Progenitor cell of endocrine pancreas (in vitro differentiated cells): ENCODE measurements around the gene HSD17B14. TPM values are rescaled to one million over a fixed set of nuclear protein-coding genes. Genes with fewer than 3 reads are reported as not detected.

Source experiments
- DNase-seq: peaks from one replicate; pipeline ENCODE4 v3.0.0; 2021; ENCODE audit warnings: low spot score; ENCODE audit not compliant: unreplicated experiment
- H3K27ac Mint-ChIP-seq: 2 replicates; pipeline ENCODE4 v1.8.0; 2021; ENCODE audit warnings: mild to moderate bottlenecking, moderate library complexity, mixed read lengths
- H3K27me3 Mint-ChIP-seq: 2 replicates; pipeline ENCODE4 v1.8.0; 2021; ENCODE audit warnings: mixed read lengths
- H3K36me3 Mint-ChIP-seq: 2 replicates; pipeline ENCODE4 v1.8.0; 2022; ENCODE audit warnings: mixed read lengths; ENCODE audit not compliant: insufficient read depth
- H3K4me1 Mint-ChIP-seq: 2 replicates; pipeline ENCODE4 v1.8.0; 2021; ENCODE audit warnings: low read depth, mixed read lengths
- H3K4me3 Mint-ChIP-seq: 2 replicates; pipeline ENCODE4 v1.8.0; 2021; ENCODE audit warnings: low read depth, mild to moderate bottlenecking, moderate library complexity, mixed read lengths
- H3K9me3 Mint-ChIP-seq: 2 replicates; pipeline ENCODE4 v1.8.0; 2021; ENCODE audit warnings: low read depth, mixed read lengths
- total RNA-seq: library from RNA; stranded (reverse); gene quantifications from 2 replicates; pipeline ENCODE4 v1.2.1, GENCODE V29; 2021
- TF ChIP-seq, protein P1 (sequence below): fragments of 200-600 bp; sonication (generic); IDR thresholded peaks from one replicate; pipeline ENCODE4 v1.5.0; 2021; ENCODE audit warnings: antibody characterized with exemption, mild to moderate bottlenecking; ENCODE audit not compliant: unreplicated experiment

Gene HSD17B14
- total RNA-seq, 1 donor from 2014 or later, result 20.5 TPM

DNA sequence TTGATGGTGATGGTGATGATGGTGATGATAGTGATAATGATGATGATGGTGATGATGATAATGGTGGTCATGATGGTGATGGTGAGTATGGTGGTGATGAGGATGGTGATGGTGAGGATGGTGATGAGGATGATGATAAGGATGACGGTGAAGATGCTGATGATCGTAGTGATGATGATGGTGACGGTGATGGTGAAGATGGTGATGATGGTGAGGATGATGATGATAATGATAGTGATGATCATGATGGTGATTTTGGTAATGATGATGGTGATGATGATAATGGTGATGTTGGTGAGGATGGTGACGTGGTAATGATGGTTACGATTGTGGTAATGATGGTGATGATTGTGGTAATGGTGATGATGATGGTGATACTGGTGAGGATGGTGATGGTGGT, 14.7 kb downstream of the HSD17B14 start:
- Mint-ChIP-seq H3K36me3 (peaks cover 5% of the 10 kb centered on the region), H3K9me3 (no peaks in the 10 kb centered on the region), H3K4me1 (peaks cover 16% of the 10 kb centered on the region), H3K4me3 (no peak overlapping the region), H3K27me3 (no peaks in the 10 kb centered on the region), H3K27ac (no peak overlapping the region)
- DNase-seq, result no peak
- TF ChIP-seq, protein P1, sequence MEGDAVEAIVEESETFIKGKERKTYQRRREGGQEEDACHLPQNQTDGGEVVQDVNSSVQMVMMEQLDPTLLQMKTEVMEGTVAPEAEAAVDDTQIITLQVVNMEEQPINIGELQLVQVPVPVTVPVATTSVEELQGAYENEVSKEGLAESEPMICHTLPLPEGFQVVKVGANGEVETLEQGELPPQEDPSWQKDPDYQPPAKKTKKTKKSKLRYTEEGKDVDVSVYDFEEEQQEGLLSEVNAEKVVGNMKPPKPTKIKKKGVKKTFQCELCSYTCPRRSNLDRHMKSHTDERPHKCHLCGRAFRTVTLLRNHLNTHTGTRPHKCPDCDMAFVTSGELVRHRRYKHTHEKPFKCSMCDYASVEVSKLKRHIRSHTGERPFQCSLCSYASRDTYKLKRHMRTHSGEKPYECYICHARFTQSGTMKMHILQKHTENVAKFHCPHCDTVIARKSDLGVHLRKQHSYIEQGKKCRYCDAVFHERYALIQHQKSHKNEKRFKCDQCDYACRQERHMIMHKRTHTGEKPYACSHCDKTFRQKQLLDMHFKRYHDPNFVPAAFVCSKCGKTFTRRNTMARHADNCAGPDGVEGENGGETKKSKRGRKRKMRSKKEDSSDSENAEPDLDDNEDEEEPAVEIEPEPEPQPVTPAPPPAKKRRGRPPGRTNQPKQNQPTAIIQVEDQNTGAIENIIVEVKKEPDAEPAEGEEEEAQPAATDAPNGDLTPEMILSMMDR, result no peak

DNA sequence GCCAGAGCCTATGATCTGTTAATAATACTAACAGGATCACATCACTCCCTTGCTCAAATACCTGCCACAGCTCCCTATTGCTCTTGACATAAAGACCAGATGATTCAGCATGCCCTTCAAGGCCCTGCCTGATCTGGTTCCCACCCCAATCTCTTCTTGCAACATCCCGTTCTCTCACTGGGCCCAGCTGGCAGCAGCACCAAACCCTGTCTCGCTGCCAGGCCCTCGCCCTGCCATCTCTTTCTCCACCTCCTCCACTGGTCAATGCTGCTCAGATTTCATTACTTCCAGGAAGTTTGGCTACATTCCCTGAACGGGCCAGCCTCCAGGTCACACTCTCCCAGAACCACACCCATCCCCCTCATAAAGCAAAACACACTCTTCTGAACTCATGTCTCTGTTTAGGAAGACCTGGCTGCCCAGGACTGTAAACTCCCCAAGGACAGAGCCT, 16.9 kb downstream of the HSD17B14 start:
- H3K27ac Mint-ChIP-seq, result peak overlapping the region; percentile 39
- no peak for DNase-seq
- no peaks in the 10 kb centered on the region for H3K9me3 Mint-ChIP-seq
- H3K36me3 Mint-ChIP-seq, result peaks cover 1% of the 10 kb centered on the region
- H3K4me1 Mint-ChIP-seq, result peaks cover 24% of the 10 kb centered on the region
- H3K4me3 Mint-ChIP-seq, result no peak overlapping the region
- TF ChIP-seq, protein P1, result no peak
- no peaks in the 10 kb centered on the region for H3K27me3 Mint-ChIP-seq

DNA sequence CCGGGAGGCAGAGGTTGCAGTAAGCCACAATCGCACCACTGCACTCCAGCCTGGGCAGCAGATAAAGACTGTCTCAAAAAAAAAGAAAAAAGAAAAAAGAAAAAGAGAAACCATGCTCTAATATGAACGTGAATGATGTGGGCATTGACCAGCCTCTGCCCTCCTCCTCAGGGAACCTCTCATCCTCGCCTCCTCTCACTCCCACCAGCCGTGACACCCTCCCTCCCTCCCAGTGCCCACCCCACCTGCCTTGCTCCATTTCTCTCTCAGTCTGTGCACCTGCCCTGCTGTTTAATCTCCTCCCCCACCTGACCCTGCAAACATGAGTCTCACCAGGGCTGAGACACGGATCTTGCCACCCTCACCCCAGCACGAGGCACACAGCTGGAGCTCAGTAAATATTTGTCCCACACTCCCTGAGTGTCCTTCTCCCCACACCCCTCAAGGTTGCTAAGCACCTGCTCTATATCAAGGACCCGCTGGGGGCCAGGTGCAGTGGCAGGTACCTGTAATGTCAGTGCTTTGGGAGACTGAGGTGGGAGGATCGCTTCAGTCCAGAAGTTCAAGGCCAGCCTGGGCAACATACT, 18.0 kb downstream of the HSD17B14 start:
- DNase-seq, result no peak
- Mint-ChIP-seq H3K36me3 (no peaks in the 10 kb centered on the region), H3K9me3 (no peaks in the 10 kb centered on the region), H3K4me1 (peaks cover 24% of the 10 kb centered on the region), H3K27ac (peak overlapping the region; percentile 94), H3K27me3 (no peaks in the 10 kb centered on the region), H3K4me3 (no peak overlapping the region)
- TF ChIP-seq, protein P1, result no peak

DNA sequence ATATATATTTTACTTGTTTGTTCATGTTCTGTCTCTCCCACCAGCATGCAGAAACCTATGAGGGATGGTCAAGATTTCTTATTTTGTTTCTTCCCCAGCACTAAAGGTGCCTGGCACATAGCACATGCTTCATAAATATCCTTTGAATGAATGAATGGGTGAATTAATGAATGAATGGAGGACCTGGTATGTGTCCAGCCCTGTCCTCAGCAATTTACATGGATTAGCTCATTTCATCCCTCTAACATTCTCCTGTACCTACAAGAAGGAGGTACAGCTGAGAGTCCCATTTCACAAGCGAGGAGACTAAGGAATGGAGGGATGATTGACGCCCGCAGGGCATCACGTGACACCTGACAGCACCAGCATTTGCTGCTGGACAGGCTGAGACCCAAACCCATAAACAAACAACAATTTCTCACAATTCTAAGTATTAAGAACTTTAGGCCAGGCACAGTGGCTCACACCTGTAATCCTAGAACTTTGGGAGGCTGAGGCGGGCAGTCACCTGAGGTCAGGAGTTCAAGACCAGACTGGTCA, 18.6 kb downstream of the HSD17B14 start:
- H3K4me1 Mint-ChIP-seq, result peaks cover 27% of the 10 kb centered on the region
- H3K27ac Mint-ChIP-seq, result peak overlapping the region; percentile 42
- H3K9me3 Mint-ChIP-seq, result no peaks in the 10 kb centered on the region
- H3K4me3 Mint-ChIP-seq, result no peak overlapping the region
- no peaks in the 10 kb centered on the region for H3K27me3 Mint-ChIP-seq
- no peaks in the 10 kb centered on the region for H3K36me3 Mint-ChIP-seq
- TF ChIP-seq, protein P1, result no peak
- DNase-seq, result no peak

DNA sequence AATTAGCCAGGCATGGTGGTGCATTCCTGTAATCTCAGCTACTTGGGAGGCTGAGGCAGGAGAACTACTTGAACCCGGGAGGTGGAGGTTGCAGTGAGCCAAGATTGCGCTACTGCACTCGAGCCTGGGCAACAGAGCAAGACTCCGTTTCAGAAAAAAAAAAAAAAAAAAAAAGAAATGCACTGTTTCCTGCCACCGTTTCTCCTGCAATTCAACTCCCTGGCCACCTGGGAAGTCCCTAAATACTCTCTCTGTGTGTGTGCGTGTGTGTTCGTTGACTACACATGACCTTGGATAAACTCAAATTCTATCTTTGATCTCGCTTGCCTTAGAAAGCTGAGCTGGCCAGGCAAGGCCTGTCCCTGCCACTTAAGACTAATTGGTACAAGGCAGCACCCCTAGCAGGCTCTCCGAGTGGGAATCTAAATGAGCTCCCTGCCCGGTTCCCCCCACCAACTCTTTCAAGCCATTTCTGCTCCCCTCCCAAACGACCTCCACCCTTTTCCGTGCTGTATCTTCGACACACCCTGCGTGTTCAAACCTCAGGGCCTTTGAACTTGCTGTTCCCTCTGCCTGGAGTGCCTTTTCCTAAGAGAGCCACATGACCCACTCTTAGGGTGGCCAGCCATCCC, 20.3 kb downstream of the HSD17B14 start:
- Mint-ChIP-seq H3K27ac (peak overlapping the region; percentile 66), H3K4me3 (no peak overlapping the region), H3K36me3 (no peaks in the 10 kb centered on the region), H3K4me1 (peaks cover 32% of the 10 kb centered on the region), H3K27me3 (no peaks in the 10 kb centered on the region), H3K9me3 (no peaks in the 10 kb centered on the region)
- DNase-seq, result no peak
- TF ChIP-seq, protein P1, result peak; percentile 31
